ENCODE measurements around the gene TERT.
"Not testable (repeated sequence)": the region's sequence is repeated elsewhere in the genome, so short reads cannot be mapped to it uniquely, and the experiment has no call there.

DNA sequence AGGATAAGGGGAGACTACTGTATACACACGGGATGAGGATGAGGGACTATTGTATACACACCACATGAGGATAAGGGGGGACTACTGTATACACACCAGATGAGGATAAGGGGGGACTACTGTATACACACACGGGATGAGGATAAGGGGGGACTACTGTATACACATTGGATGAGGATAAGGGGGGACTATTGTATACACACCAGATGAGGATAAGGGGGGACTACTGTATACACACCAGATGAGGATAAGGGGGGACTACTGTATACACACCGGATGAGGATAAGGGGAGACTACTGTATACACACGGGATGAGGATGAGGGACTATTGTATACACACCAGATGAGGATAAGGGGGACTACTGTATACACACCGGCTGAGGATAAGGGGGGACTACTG, 38.4 kb upstream of the TERT start:
- not testable (repeated sequence) for TF ChIP-seq POLR2AphosphoS5 (IDR thresholded peaks at IDR 0.05)
- TF ChIP-seq, protein P1, sequence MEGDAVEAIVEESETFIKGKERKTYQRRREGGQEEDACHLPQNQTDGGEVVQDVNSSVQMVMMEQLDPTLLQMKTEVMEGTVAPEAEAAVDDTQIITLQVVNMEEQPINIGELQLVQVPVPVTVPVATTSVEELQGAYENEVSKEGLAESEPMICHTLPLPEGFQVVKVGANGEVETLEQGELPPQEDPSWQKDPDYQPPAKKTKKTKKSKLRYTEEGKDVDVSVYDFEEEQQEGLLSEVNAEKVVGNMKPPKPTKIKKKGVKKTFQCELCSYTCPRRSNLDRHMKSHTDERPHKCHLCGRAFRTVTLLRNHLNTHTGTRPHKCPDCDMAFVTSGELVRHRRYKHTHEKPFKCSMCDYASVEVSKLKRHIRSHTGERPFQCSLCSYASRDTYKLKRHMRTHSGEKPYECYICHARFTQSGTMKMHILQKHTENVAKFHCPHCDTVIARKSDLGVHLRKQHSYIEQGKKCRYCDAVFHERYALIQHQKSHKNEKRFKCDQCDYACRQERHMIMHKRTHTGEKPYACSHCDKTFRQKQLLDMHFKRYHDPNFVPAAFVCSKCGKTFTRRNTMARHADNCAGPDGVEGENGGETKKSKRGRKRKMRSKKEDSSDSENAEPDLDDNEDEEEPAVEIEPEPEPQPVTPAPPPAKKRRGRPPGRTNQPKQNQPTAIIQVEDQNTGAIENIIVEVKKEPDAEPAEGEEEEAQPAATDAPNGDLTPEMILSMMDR (IDR thresholded peaks at IDR 0.05) = not testable (repeated sequence)

All from breast epithelium (tissue), 3 donors.